GM19395 (cell line): ENCODE data around the gene TPPP.
"Not testable (repeated sequence)": the region's sequence is repeated elsewhere in the genome, so short reads cannot be mapped to it uniquely, and the experiment has no call there.

Experiments
- ATAC-seq: cut with Tn5 transposase; IDR thresholded peaks from one replicate; pipeline ENCODE4 v1.9.1; 2021; ENCODE audit warnings: mild to moderate bottlenecking, moderate library complexity; ENCODE audit not compliant: unreplicated experiment

The TPPP gene

DNA sequence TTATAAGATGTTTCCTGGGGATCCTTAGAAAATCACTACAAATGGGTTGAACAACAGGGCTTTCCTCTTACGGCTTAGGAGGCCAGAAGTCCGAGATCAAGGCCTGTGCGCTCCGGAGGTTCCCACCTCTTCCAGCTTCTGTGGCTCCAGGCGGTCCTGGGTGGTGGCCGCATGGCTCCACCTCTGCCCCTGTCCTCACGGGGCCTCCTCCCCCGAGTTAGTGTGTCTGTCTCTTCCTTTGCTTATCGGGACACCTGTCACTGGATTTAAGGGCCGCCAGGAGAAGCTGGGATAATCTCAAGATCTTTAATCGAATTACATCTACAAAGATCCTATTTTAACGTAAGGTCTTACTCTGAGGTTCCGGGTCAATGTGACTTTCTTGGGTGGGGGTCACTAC lies 2.3 kb upstream of the TPPP start:
- not testable (repeated sequence) for ATAC-seq

DNA sequence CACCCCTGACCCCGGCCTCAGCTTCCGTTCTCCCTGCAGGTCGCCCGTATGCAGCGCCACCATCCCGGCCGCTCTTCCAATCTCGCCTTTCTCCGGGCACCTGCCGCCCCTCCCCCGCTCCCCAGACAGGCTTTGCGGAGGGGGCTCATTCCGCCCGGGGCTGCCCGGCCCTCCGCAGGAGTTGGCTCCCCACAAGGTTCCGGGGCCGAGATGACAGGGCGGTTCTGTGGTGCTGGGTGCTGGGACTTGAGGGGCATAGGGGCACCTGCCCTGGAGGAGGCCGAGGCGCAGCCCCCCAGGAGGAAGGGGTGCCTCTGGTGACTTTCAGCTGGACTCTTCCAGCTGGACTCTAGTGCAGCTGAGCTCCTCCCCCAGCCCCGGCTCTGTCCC lies 885 bp upstream of the TPPP start:
- peak; percentile 19 for ATAC-seq

DNA sequence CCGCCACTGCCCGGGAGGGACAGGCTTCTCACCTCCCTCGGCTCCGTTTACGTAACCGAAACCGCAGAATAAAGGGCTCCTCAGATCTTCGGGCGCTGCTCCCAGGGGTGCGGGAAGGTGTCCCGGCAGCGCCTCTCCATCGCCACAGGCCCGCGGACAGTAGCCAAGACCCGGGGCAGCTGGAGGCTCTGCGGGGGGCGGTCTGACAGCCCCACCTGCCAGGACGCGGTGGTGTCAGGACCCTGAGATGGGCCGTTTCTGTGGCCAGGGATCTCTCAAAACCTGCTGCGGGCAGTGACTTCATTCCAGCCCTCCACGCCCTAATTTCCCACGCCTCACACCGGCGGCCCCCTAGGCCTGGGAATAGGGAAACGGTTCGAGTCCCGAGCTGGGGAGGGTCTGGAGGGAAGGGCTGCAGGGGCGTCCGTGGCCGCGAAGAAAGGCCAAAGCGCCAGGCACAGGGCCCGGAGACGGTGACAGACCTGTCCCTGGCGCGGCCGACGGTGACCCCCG lies 567 bp downstream of the TPPP start:
- peak; percentile 11 for ATAC-seq

DNA sequence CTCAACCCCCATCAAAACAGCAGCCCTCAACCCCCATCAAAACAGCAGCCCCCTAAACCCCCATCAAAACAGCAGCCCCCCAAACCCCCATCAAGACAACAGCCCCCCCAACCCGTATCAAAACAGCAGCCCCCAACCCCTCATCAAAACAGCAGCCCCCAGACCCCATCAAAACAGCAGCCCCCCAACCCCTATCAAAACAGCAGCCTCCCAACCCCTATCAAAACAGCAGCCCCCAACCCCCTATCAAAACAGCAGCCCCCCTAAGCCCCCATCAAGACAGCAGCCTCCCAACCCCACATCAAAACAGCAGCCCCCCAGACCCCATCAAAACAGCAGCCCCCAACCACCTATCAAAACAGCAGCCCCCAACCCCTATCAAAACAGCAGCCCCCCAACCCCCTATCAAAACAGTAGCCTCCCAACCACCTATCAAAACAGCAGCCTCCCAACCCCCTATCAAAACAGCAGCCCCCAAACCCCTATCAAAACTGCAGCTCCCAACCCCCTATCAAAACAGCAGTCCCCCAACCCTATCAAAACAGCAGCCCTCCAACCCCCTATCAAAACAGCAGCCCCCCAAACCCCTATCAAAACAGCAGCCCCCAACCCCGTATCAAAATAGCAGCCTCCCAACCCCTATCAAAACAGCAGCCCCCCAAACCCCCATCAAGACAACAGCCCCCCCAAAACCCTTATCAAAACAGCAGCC lies 1.2 kb downstream of the TPPP start:
- ATAC-seq = no peak

DNA sequence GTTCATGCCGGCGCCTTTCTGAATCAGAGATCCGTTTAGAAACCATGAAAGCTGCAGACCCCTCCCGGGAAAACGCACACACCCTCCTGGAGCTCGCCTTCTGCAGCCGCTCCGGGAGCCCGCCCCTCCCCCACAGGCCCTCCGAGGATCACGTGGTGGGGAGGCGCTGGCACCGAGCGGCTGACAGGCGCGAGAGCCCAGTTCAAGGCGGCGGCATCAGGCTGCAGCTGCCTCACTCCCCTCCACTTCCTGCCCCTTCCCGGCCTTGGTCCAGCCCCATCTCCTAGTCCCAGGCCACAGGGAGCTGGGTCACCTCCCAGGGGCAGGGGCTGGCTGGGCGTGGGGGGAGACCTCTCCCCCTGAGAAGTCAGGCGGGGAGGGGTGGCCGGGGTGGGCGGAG lies 2.1 kb downstream of the TPPP start:
- not testable (repeated sequence) for ATAC-seq

DNA sequence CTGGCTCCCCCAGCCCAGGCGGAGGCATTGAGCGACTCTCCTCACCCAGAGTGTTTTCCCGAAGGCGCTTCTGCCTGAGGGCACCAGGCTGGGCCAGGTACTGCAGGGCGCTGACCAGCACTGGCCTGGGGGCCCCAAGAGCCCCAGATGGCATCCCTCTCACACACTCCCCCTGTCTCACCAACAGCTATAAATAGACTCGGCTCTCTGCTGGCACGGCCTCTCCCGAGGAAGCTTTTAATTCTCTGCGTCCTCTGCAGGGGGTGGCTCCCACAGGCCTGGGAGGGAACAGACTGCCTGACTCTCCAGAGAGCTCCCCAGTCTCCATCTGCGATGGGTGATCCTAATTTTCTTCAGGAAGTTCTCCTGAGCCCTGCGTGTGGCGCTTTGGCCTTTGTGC lies 2.9 kb downstream of the TPPP start:
- not testable (repeated sequence) for ATAC-seq

DNA sequence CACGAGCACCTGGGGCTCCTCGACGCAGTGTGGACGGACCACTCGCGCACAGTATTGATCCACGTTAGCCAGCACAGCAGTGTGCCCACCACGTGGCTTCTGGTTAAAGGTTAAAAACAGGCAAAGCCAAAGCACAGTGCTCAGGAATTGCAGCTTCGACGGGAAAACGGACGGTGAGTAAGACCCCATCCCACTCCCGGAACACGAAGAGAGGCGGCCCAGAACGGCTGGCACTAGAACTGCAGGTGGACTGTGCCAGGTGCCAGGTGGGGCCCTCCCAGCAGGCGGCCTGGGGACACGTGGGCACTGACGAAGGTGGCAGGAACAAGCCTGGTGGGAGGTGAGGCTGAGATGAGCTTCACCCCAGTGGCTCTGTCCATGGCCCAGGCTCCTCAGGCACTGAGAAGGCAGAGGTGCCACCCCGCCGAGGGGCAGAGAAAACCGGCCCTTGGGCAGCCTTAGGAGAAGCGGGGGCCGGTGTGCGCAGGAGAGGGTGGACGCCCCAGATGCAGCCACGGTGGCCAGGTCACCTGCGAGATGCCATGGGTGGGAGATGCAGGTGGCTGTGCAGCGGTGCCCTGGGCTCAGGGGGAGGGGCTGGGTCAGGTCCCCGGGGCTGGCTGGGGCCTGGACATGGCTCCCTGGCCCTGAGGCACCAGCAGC lies 4.7 kb downstream of the TPPP start:
- not testable (repeated sequence) for ATAC-seq

DNA sequence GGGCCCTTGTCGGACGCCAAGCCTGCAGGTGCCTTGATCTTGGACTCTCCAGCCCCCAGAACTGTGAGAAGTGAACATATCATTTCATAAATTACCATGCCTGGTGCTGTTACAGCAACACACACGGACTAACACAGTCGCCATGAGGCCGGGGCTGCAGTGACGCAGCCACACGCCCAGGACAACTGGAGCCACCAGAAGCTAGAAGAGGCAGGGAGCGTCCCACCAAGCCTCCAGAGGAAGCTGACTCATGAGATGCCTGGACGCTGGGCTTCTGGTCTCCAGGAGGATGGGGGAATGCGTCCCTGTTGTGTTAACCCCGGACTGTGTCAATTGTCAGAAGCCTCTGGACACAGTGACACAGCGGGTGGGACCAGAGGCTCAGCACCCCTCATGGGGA lies 6.2 kb downstream of the TPPP start:
- ATAC-seq = not testable (repeated sequence)

DNA sequence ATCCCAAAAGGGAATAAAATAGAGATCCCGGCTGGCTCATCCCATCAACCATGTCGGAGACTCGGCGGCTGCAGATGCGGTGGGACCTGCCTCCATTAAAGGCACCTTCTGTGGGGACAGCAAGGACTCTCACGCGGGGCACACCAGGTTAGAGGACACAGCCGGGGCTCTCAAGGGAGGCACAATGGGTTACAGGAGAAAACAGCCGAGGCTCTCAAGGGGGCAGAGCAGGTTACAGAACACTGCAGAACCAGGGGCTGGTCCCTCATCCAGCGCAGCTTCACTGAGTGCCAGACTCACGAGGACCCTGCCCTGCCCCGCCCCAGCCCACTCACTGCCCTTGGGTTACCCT lies 7.0 kb downstream of the TPPP start:
- ATAC-seq = not testable (repeated sequence)

DNA sequence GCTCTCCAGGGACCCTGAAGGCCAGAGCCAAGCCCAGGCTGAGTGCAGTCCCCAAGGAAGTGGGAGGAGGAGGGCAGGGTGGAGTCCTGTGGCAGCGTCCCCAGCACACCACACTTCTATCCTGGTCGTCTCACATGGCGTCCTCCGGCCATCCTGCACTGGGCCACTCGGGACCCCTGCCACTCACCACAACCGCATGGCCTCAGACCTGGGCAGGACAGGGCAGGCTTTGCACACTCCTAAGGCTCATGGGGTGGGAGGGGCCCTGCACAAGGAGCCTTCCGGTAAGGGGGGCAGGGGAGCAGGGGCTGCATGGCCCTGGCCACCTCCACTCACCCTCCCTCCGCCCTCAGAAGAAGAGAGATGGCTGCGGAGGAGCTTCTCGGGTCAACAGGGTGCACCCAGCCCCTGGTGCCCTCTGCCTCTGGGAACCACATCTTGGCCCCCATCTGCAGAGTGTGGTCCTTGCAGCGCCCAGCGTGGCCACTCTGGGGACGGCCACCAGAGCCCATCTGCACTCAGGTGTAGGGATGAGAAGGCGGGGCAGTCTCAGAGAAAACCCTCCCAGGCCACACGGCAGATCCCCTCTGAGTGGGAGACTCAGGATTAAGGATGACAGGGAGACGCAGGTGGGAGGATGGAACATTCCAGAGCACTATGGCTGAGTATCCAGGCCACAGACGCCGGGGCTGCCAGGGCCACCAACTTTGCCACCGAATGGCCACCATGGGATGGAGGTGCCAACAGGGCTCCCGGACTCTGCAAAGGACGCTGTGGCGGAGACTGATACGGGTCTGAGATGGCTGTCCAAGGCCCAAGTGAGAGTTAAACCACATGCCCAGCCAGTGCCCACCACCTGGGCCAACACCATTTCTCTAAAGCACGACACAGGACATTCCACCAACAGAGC lies 7.6 kb downstream of the TPPP start:
- ATAC-seq = no peak

DNA sequence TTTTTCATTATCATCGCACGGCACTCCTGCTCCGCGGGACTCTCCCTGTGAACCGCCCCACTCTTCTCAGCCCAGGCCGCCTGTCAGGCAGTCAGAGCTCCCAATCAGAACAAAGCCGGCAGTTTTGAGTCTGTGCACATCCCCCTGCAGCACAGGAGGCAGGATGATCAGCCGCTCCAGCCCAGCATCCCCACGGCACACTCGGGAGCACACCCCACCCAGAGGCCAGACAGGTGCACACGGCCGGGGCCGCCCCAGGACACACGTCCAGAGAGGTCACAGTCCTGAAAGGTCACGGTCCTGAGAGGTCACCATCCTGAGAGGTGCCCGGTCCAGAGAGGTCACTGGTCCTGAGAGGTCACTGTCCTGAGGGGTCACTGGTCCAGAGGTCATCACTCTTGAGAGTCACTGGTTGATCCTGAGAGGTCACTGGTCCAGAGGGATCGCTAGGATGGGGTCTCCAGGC lies 8.4 kb downstream of the TPPP start:
- no peak for ATAC-seq

DNA sequence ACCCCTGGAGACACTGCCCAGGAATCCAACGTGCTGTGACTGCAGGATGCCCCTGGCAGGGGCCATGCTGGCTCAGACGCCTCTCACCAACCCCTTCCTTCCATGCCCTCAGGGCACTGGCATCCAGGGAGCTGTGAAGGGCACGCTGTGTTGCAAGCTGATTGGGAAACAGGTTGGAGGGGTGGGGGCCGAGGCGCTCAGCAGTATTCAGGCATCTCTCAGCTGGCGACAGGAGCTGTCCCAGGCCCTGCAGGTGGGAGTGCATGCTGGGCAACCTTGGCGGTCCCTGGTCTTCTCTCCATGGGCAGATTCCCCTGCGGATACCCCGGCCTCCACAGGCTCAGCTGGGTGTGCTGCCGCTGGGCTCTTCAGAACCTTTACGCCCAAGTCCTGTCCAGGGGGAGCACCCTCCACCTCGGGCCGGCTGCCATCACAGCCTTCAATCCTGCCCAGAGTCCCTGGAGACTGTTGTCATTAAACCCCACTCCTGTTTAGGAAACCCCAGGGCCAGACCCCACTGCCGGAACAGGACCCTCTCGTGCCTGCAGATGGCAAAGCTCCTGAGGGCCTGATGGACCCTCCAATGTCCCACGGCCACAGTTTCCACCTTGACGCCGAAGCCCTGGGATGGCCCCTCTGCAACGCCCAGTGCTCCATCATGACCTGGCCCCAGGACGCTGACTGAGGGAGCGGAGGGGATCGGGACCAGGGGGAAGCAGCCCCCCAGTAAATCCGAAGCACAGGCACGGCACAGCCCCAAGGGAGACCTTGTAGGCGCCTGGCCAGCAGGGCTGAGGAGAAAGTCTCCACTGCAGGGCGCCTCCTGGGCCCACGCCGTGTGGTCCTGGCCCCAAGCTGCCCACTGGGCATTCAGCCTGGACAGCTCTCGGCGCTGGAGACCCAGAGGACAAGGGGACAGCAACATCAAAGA lies 9.3 kb downstream of the TPPP start:
- no peak for ATAC-seq

DNA sequence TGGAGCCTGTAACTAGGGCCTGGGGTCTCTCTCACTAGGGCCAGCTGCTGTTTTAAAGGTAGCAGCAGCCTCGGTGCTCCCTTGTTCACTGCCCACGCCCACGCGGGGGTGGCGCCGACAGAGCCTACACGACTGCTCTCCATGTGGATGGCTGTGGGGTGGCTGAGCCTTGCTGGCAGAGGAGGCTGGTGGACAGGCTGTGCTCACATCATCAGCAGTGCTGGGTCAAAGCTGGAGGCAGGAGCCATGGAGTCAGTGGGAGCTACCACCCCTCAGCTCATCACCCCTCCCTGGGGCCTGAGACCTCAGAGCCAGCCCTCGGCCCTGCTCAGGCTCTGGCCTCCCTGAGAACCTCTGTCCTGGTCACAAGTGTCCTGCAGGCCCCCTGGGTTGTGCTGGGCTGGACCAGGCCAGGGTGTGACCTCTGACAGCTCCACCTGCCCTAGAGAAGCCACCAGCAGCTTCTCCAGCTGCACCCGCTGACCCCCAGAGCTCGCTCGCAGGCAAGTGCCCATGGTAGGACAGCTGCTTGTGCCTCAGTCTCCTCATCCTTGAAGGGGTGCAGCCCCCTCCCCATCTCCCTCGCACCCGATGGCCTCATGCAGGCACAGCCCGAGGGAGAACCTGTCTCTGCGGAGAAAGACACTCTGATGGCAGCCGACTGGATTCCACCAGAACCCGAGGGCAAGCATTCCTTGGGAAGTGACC lies 10.3 kb downstream of the TPPP start:
- ATAC-seq = not testable (repeated sequence)

DNA sequence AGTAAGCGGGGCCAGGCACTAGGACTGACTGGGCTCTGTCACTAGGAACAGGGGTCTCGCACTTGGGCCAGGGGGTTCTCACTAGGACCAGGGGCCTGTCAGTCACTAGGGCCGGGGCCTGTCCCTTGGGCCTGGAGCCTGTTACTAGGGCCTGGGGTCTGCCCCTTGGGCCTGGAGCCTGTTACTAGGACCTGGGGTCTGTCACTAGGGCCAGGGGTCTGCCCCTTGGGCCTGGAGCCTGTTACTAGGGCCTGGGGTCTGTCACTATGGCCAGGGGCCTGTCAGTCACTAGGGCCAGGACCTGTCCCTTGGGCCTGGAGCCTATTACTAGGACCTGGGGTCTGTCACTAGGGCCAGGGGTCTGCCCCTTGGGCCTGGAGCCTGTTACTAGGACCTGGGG lies 10.9 kb downstream of the TPPP start:
- ATAC-seq = not testable (repeated sequence)

DNA sequence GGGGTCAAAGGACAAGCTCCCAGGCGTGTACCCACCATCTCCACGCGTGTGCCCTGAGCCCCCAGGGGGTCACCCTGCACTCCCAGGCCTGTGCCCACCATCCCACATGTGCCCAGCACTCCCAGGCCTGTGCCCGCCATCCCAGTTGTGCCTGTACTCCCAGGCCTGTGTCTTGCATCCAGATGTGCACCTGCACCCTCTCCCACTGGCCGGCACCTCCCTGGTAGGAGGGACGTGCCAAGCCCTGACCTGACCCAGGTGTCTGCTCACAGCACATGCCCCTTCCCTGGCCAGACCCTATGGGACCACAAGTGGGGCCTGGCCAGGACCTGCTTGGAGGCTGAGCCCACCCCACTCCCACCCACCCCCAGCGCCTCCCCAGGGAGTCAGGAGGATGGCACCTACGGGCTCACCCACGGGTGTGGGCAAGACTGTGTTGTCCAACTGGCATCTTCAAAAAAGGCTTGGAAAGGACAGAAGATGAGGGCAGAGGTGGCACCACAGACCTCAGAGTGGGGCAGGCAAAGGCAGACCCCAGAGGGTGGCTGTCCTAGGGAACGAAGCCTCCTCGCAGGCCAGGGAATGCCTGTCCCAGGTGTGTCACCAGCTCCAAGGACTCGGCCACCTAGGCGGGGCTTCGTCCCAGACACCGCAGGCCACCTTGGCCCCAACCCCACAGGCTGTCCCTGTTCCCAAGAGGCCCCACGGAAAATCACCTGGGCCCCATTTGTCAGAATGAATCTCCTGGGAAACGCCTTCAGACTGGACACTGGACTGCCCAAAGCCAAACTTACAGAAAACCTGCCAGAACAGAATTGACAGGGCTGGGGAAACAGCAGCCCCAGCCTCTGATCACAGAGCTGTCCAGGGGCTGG lies 11.6 kb downstream of the TPPP start:
- not testable (repeated sequence) for ATAC-seq

DNA sequence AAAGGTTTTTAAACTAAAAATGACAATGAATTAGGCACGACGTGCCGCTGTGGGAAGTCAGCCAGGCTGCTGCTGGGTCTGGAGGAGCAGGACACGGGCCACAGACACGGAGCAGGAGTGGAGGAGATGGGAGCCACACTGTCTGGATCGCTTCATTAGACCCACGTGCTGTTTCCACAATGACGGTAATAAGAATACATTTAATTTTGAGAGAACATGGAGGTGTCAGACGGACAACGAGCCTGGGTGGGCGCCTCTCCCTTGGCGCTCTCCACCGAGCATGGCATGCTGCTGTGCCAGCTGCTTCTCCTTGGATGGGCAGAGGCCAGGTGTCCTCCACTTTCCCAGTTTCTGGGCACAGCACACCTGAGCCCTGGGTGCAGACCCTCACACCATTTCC lies 12.3 kb downstream of the TPPP start:
- ATAC-seq = not testable (repeated sequence)

DNA sequence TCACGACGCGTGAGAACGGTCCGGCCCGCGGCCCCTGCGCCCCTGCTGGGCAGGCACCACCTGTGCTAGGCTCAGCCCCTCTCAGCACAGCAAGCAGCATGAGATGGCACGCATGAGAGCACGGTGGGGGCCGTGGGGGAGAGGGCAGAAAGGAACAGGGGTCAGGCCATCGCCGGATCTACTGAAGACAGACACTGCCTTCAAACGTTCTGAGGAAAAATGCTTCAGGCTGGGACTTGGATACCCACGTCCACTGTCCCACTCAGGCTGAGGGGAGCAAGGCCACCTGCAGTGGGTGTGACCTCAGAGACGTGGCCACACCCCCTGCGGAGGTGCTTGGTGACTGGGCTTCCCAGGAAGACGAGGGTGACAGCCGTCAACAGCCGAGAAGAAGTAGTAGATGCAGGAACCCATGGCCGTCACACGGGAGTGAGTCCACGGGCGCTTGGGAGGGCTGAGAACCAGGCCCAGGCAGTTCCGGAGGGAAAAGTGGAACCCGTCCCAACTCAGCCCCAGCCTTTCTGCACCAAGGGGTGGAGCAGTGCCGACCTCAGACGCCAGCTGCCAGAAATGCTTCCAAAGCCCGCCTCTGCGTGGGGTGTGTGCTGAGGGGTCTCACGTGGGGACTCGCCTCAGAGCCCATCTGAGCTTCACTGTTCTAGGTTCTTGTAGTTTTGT lies 12.9 kb downstream of the TPPP start:
- ATAC-seq = not testable (repeated sequence)
